Mesenchymal stem cell (in vitro differentiated cells and primary cell): ENCODE measurements around the gene SFXN5.

ENCODE experiments used
- DNase-seq: peaks from one replicate; pipeline ENCODE4 v3.0.0-alpha.2; 2013
- H2AFZ ChIP-seq: one replicate; pipeline ENCODE4 v1.6.1; 2013; ENCODE audit warnings: low read depth, mild to moderate bottlenecking, control low read depth, inconsistent platforms, low read length, moderate library complexity
- H2AK5ac ChIP-seq: 2 replicates; pipeline ENCODE4 v1.6.1; 2013; ENCODE audit warnings: low read length, moderate library complexity, mild to moderate bottlenecking, inconsistent platforms; ENCODE audit not compliant: severe bottlenecking
- H2BK120ac ChIP-seq: one replicate; pipeline ENCODE4 v1.6.1; 2013; ENCODE audit warnings: low read depth, mild to moderate bottlenecking, inconsistent platforms, low read length, moderate library complexity
- H2BK12ac ChIP-seq, 2 experiments: one replicate each; pipeline ENCODE4 v1.6.1; 2013; ENCODE audit warnings: inconsistent platforms in 2 of 2, low read length in 2 of 2, mild to moderate bottlenecking in 2 of 2, moderate library complexity in 2 of 2, control low read depth in 1 of 2
- H2BK15ac ChIP-seq: one replicate; pipeline ENCODE4 v1.6.1; 2013; ENCODE audit warnings: mild to moderate bottlenecking, low read depth, inconsistent platforms; ENCODE audit not compliant: poor library complexity, severe bottlenecking
- H2BK5ac ChIP-seq: 2 replicates; pipeline ENCODE4 v1.6.1; 2013; ENCODE audit warnings: low read depth, mild to moderate bottlenecking, low read length, control low read depth, inconsistent platforms; ENCODE audit not compliant: poor library complexity, severe bottlenecking
- H3K14ac ChIP-seq, 2 experiments: one replicate each; pipeline ENCODE4 v1.6.1; 2013; ENCODE audit warnings: inconsistent platforms in 2 of 2, low read length in 2 of 2, control low read depth in 1 of 2, mild to moderate bottlenecking in 1 of 2, moderate library complexity in 1 of 2
- H3K18ac ChIP-seq, 2 experiments: one replicate each; pipeline ENCODE4 v1.6.1; 2013; ENCODE audit warnings: inconsistent platforms in 2 of 2, low read length in 2 of 2, control low read depth in 1 of 2, low read depth in 1 of 2, mild to moderate bottlenecking in 1 of 2
- H3K23ac ChIP-seq, 2 experiments: one replicate each; pipeline ENCODE4 v1.6.1; 2013; ENCODE audit warnings: inconsistent platforms in 2 of 2, low read length in 2 of 2, mild to moderate bottlenecking in 2 of 2, moderate library complexity in 2 of 2, control low read depth in 1 of 2
- H3K27ac ChIP-seq: 2 replicates; pipeline ENCODE4 v1.5.1; 2013; ENCODE audit warnings: mild to moderate bottlenecking, moderate library complexity, low read length, control low read depth, inconsistent platforms; ENCODE audit not compliant: poor library complexity, severe bottlenecking
- H3K27me3 ChIP-seq, 2 experiments: 2 replicates each; pipeline versions ENCODE4 v1.6.1 to v1.7.0; 2013; ENCODE audit warnings: low read length in 2 of 2, mild to moderate bottlenecking in 2 of 2, moderate library complexity in 2 of 2, control low read depth in 1 of 2, inconsistent platforms in 1 of 2; ENCODE audit not compliant: control insufficient read depth in 1 of 2, insufficient read depth in 1 of 2
- H3K36me3 ChIP-seq, 2 experiments: 2 replicates each; pipeline versions ENCODE4 v1.6.1 to v1.7.0; 2013; ENCODE audit warnings: low read length in 2 of 2, control low read depth in 1 of 2, inconsistent platforms in 1 of 2, low read depth in 1 of 2, mild to moderate bottlenecking in 1 of 2; ENCODE audit not compliant: insufficient read depth in 2 of 2, control insufficient read depth in 1 of 2
- H3K4ac ChIP-seq, 2 experiments: one replicate each; pipeline ENCODE4 v1.6.1; 2013; ENCODE audit warnings: inconsistent platforms in 2 of 2, low read length in 2 of 2, mild to moderate bottlenecking in 2 of 2, moderate library complexity in 2 of 2, control low read depth in 1 of 2, low read depth in 1 of 2
- H3K4me1 ChIP-seq: 2 replicates; pipeline ENCODE4 v1.6.1; 2013; ENCODE audit warnings: low read depth, low read length, control low read depth; ENCODE audit not compliant: control insufficient read depth, insufficient read depth
- H3K4me2 ChIP-seq: 2 replicates; pipeline ENCODE4 v1.6.1; 2013; ENCODE audit warnings: low read length, mild to moderate bottlenecking, inconsistent platforms; ENCODE audit not compliant: poor library complexity, severe bottlenecking
- H3K4me3 ChIP-seq, 2 experiments: 2 replicates each; pipeline versions ENCODE4 v1.5.1 to v1.7.0; 2013; ENCODE audit warnings: low read length in 2 of 2, mild to moderate bottlenecking in 2 of 2, control low read depth in 1 of 2, low read depth in 1 of 2; ENCODE audit not compliant: insufficient read depth in 1 of 2
- H3K79me1 ChIP-seq: replicated peaks from 2 replicates; pipeline ENCODE4 v1.6.1; 2013; ENCODE audit warnings: mild to moderate bottlenecking, control low read depth, low read length, inconsistent platforms; ENCODE audit not compliant: poor library complexity, severe bottlenecking
- H3K9ac ChIP-seq: 2 replicates; pipeline ENCODE4 v1.7.0; 2013; ENCODE audit warnings: mild to moderate bottlenecking, low read length, moderate library complexity
- H3K9me3 ChIP-seq: 2 replicates; pipeline ENCODE4 v1.7.0; 2013; ENCODE audit warnings: mild to moderate bottlenecking, low read length; ENCODE audit not compliant: control insufficient read depth
- H4K8ac ChIP-seq: one replicate; pipeline ENCODE4 v1.6.1; 2013; ENCODE audit warnings: inconsistent platforms, mild to moderate bottlenecking, low read length, moderate library complexity
- H4K91ac ChIP-seq: one replicate; pipeline ENCODE4 v1.6.1; 2013; ENCODE audit warnings: mild to moderate bottlenecking, low read length, inconsistent platforms
- whole genome bisulfite sequencing: methylation state at CpG from one replicate; pipeline ENCODE4 v1.1.7; 2013; ENCODE audit warnings: mixed read lengths; 5-methylcytosine and 5-hydroxymethylcytosine counted together

Gene SFXN5

DNA sequence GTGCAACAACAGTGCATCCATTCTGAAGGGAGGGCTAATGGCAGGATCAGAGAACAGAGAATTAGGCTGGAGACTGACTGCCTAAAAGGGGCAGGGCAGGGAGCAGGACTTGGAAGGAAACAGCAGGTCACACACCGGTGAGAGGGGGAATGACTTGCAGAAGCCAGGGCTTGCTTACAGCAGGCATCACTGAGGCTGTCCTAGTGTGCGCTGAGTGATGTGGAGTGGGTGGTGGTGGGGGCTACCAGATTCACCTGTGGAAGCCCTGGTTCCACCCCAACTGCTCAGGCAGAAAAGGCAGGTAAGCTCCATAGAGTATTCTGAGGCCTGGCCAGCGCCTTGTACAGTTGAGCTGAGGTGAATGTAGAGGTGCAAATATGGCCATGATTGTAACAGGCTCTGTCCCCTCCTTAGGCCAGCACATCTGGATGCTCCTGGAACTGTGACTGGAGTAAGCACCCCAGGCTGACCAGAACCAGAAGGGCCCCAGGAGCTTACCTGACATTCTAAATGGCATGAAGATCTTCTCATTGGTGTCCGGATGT, 49.4 kb downstream of the SFXN5 start:
- no peak overlapping the region for H2AFZ ChIP-seq
- H2AK5ac ChIP-seq = no peak overlapping the region
- no peak overlapping the region for H4K91ac ChIP-seq
- H2BK5ac ChIP-seq = no peak overlapping the region
- H3K4me2 ChIP-seq = no peak overlapping the region
- H3K4me3 ChIP-seq = no peak overlapping the region
- peaks cover 16% of the 10 kb centered on the region for H3K4me1 ChIP-seq
- H3K9ac ChIP-seq = no peak overlapping the region
- H3K14ac ChIP-seq = no peak overlapping the region
- no peak overlapping the region for H3K18ac ChIP-seq
- whole genome bisulfite sequencing = 95% methylated on average over 4 of the region's 4 CpGs
- no peak overlapping the region for H2BK15ac ChIP-seq
- peaks cover 7% of the 10 kb centered on the region for H3K79me1 ChIP-seq
- H3K23ac ChIP-seq = no peak overlapping the region
- peaks cover 12 to 14% of the 10 kb centered on the region in 2 experiments for H3K36me3 ChIP-seq
- no peak overlapping the region for H2BK120ac ChIP-seq
- no peak overlapping the region for H2BK12ac ChIP-seq
- no peaks in the 10 kb centered on the region for H3K27me3 ChIP-seq
- H4K8ac ChIP-seq = no peak overlapping the region
- no peak overlapping the region for H3K4ac ChIP-seq
- H3K9me3 ChIP-seq = no peaks in the 10 kb centered on the region
- DNase-seq = no peak
- no peak overlapping the region for H3K27ac ChIP-seq

DNA sequence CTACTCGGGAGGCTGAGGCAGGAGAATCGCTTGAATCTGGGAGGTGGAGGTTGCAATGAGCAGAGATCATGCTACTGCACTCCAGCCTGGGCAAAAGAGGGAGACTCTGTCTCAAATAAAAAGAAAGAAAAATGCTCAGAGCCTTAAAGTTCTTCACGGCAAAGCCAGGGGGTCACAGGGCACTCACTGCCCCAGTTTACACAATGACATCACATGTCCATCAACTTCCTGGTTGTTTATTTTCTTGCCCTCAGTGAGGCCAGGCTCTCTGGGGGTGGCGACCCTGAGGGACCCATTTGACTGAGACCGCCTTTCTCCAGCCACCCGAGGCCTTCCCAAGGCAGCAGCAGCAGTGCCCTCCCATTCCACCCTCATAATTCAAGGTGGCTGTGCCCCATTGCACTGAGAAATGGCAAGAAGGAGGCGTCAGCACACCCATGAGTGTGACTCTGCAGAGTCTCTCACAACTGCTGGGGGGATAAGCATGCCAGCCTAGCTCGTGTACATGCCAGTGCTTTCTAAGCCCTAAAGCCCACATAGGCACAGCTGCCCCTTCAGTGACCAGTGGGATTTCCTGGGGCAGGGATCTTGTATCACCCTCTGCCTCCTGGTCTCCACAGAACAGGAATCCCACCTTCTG, 50.0 kb downstream of the SFXN5 start:
- H3K14ac ChIP-seq = peak overlapping the region in 1 of 2 experiments; percentile 84
- peaks cover 16% of the 10 kb centered on the region for H3K4me1 ChIP-seq
- peak overlapping the region; percentile 51 to 59 for H3K18ac ChIP-seq
- H3K9ac ChIP-seq = no peak overlapping the region
- DNase-seq = no peak
- H2BK15ac ChIP-seq = no peak overlapping the region
- peak overlapping the region; percentile 29 for H2AK5ac ChIP-seq
- peaks cover 12 to 14% of the 10 kb centered on the region in 2 experiments for H3K36me3 ChIP-seq
- no peak overlapping the region for H4K8ac ChIP-seq
- no peak overlapping the region for H3K27ac ChIP-seq
- no peak overlapping the region for H3K4me2 ChIP-seq
- H2BK120ac ChIP-seq = no peak overlapping the region
- peaks cover 7% of the 10 kb centered on the region for H3K79me1 ChIP-seq
- no peak overlapping the region for H3K23ac ChIP-seq
- H3K27me3 ChIP-seq = no peaks in the 10 kb centered on the region
- no peak overlapping the region for H3K4me3 ChIP-seq
- peak overlapping the region in 1 of 2 experiments; percentile 60 for H2BK12ac ChIP-seq
- H2BK5ac ChIP-seq = no peak overlapping the region
- WGBS = 71% methylated on average over 8 of the region's 8 CpGs
- H3K9me3 ChIP-seq = no peaks in the 10 kb centered on the region
- no peak overlapping the region for H4K91ac ChIP-seq
- no peak overlapping the region for H2AFZ ChIP-seq
- H3K4ac ChIP-seq = no peak overlapping the region

DNA sequence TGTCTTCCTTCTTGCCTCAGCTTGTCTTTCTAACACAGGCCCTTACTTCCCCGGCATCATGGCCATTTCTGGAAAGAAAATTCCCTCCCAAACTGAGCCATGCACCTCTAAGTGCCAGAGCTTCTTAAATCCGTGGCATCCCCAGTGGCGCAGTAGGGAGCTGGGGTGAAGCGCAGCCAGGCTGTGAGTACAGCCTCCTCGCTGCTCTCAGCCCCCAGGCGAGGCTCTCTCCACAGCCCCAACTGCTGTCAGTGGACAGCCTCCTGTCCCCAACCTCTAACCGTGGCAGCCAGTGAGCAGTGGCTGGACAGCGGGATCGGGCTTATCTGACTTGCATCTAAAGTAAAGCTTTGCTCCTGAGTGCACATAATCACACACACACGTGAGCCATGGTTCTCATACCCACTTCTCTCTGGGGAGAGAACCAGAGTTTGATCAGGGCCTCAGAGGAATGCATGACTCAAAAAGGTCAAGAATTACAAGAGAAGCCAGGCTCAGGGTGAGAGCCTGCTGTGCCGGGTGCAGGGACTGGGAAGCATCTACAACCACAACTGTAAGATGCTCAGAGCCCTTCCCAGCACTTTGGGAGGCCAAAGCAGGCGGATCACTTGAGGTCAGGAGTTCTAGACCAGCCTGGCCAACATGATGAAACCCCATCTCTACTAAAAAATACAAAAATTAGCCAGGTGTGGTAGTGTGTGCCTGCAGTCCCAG, 50.7 kb downstream of the SFXN5 start:
- Histone ChIP-seq H3K18ac (no peak overlapping the region), H3K14ac (no peak overlapping the region), H3K9me3 (no peaks in the 10 kb centered on the region), H3K36me3 (peaks cover 12 to 14% of the 10 kb centered on the region in 2 experiments), H3K4me1 (peaks cover 16% of the 10 kb centered on the region), H3K79me1 (peaks cover 7% of the 10 kb centered on the region), H4K91ac (no peak overlapping the region), H2BK5ac (no peak overlapping the region), H3K27ac (peak overlapping the region; percentile 28), H2BK12ac (no peak overlapping the region), H3K4me2 (no peak overlapping the region), H2AK5ac (no peak overlapping the region), H3K23ac (no peak overlapping the region), H2AFZ (no peak overlapping the region), H3K27me3 (no peaks in the 10 kb centered on the region), H2BK120ac (no peak overlapping the region), H3K4me3 (no peak overlapping the region), H4K8ac (no peak overlapping the region), H3K9ac (no peak overlapping the region), H3K4ac (no peak overlapping the region), H2BK15ac (no peak overlapping the region)
- peak; percentile 84 for DNase-seq
- 63% methylated on average over 12 of the region's 12 CpGs for WGBS

DNA sequence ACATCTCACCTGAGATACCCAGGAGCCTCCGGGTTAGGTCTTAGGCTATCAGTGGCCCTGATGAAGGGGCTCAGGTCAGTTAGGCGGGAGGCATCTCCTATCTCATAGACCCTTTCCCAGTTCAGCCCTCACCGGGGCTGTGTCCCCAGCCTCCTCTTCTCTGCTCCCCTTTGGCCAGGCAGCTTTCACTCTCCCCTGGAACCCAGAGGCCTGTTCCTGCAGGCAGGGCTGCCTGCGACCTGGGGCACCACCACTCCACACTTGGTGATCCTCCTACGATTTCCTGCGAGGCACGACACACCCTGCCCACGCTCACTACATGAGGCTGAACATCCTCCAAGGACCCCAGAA, 51.2 kb downstream of the SFXN5 start:
- Histone ChIP-seq H4K91ac (no peak overlapping the region), H3K4me1 (peaks cover 16% of the 10 kb centered on the region), H3K4me2 (no peak overlapping the region), H3K79me1 (peaks cover 6% of the 10 kb centered on the region), H3K23ac (no peak overlapping the region), H3K14ac (no peak overlapping the region), H3K27me3 (no peaks in the 10 kb centered on the region), H3K18ac (no peak overlapping the region), H2BK5ac (no peak overlapping the region), H2BK120ac (no peak overlapping the region), H3K27ac (no peak overlapping the region), H4K8ac (no peak overlapping the region), H2AK5ac (peak overlapping the region; percentile 77), H3K9ac (no peak overlapping the region), H3K36me3 (peaks cover 8 to 14% of the 10 kb centered on the region in 2 experiments), H2AFZ (no peak overlapping the region), H3K9me3 (no peaks in the 10 kb centered on the region), H3K4me3 (no peak overlapping the region), H2BK12ac (peak overlapping the region in 1 of 2 experiments; percentile 59), H3K4ac (no peak overlapping the region), H2BK15ac (no peak overlapping the region)
- WGBS = 89% methylated on average over 8 of the region's 8 CpGs
- no peak for DNase-seq
